Measurements from ENCODE around the gene SLC6A16.

Gene SLC6A16

GRCh38 chr19:49356382-49356781, 31.4 kb upstream of the SLC6A16 start:
- H3K4me3 ChIP-seq (ENCODE audit: low read depth, low read length), result no peak overlapping the region
- no peak for TF ChIP-seq CTCF (IDR thresholded peaks at IDR 0.05; ENCODE audit: control insufficient read depth, extremely low read depth, insufficient read depth)
- no peak for DNase-seq (ENCODE audit: low read depth)

GRCh38 chr19:49355909-49356353, 30.9 kb upstream of the SLC6A16 start:
- no peak for DNase-seq (ENCODE audit: low read depth)
- TF ChIP-seq CTCF (IDR thresholded peaks at IDR 0.05; ENCODE audit: control insufficient read depth, extremely low read depth, insufficient read depth), result no peak
- no peak overlapping the region for H3K4me3 ChIP-seq (ENCODE audit: low read depth, low read length)

- TF ChIP-seq CTCF (IDR thresholded peaks at IDR 0.05; ENCODE audit: control insufficient read depth, extremely low read depth, insufficient read depth), result no peak
- DNase-seq (ENCODE audit: low read depth), result no peak
- H3K4me3 ChIP-seq (ENCODE audit: low read depth, low read length), result no peak overlapping the region
Measured at GRCh38 chr19:49349567-49349966, 24.6 kb upstream of the SLC6A16 start.

GRCh38 chr19:49348305-49349189, 23.6 kb upstream of the SLC6A16 start:
- no peak for DNase-seq (ENCODE audit: low read depth)
- no peak for TF ChIP-seq CTCF (IDR thresholded peaks at IDR 0.05; ENCODE audit: control insufficient read depth, extremely low read depth, insufficient read depth)
- no peak overlapping the region for H3K4me3 ChIP-seq (ENCODE audit: low read depth, low read length)

GRCh38 chr19:49347835-49348234, 22.8 kb upstream of the SLC6A16 start:
- no peak for TF ChIP-seq CTCF (IDR thresholded peaks at IDR 0.05; ENCODE audit: control insufficient read depth, extremely low read depth, insufficient read depth)
- H3K4me3 ChIP-seq (ENCODE audit: low read depth, low read length), result no peak overlapping the region
- no peak for DNase-seq (ENCODE audit: low read depth)

GRCh38 chr19:49347191-49347590, 22.2 kb upstream of the SLC6A16 start:
- DNase-seq (ENCODE audit: low read depth), result no peak
- no peak for TF ChIP-seq CTCF (IDR thresholded peaks at IDR 0.05; ENCODE audit: control insufficient read depth, extremely low read depth, insufficient read depth)
- no peak overlapping the region for H3K4me3 ChIP-seq (ENCODE audit: low read depth, low read length)

Measured in LNCaP clone FGC (cell line).